HepG2 (cell line): Measurements from ENCODE around the gene NME4. TPM values are rescaled to one million over a fixed set of nuclear protein-coding genes. Genes with fewer than 3 reads are reported as not detected.
A peak's percentile ranks its signal among the peaks of the same experiment; 100 is the strongest.

ENCODE experiments used
- AGO2 ChIP-seq: fragments of 200-400 bp; formaldehyde crosslinking; optimal IDR thresholded peaks from 2 replicates; pipeline ENCODE3; 2017; ENCODE audit warnings: mild to moderate bottlenecking, low read depth, low read length, moderate library complexity
- ARID5B ChIP-seq: IDR thresholded peaks from 2 replicates; pipeline ENCODE4 v1.4.0; 2020; ENCODE audit warnings: mild to moderate bottlenecking, missing genetic modification reagents
- ATF6 ChIP-seq: sonication (generic); formaldehyde crosslinking; conservative IDR thresholded peaks from 2 replicates; pipeline ENCODE4 v1.4.0; 2020; ENCODE audit warnings: missing genetic modification reagents
- GTF2F1 ChIP-seq: fragments of 150-350 bp; IDR thresholded peaks from 2 replicates; pipeline ENCODE4 v1.6.1; 2014; ENCODE audit warnings: low read length
- HMGA1 ChIP-seq: sonication (generic); formaldehyde crosslinking; conservative IDR thresholded peaks from 2 replicates; pipeline ENCODE4 v1.4.0; 2020; ENCODE audit warnings: missing genetic modification reagents
- MYNN ChIP-seq: sonication (generic); formaldehyde crosslinking; IDR thresholded peaks from 2 replicates; pipeline ENCODE4 v1.4.0; 2020; ENCODE audit warnings: mild to moderate bottlenecking, low read depth, missing genetic modification reagents
- RXRB ChIP-seq: IDR thresholded peaks from 2 replicates; pipeline ENCODE4 v1.6.1; 2016; ENCODE audit warnings: borderline replicate concordance, missing genetic modification reagents, missing compliant biosample characterization
- YEATS4 ChIP-seq: sonication (generic); formaldehyde crosslinking; IDR thresholded peaks from 2 replicates; pipeline ENCODE4 v1.4.0; 2020; ENCODE audit warnings: missing genetic modification reagents, borderline replicate concordance
- ZNF142 ChIP-seq: sonication (generic); formaldehyde crosslinking; IDR thresholded peaks from 2 replicates; pipeline ENCODE4 v1.4.0; 2020; ENCODE audit warnings: missing genetic modification reagents
- ZNF335 ChIP-seq: sonication (generic); formaldehyde crosslinking; IDR thresholded peaks from 2 replicates; pipeline ENCODE4 v1.4.0; 2020; ENCODE audit warnings: missing genetic modification reagents
- ZSCAN21 ChIP-seq: sonication (generic); formaldehyde crosslinking; IDR thresholded peaks from 2 replicates; pipeline ENCODE4 v1.8.0; 2022; ENCODE audit warnings: mild to moderate bottlenecking, missing genetic modification reagents, moderate library complexity, borderline replicate concordance
- ZSCAN25 ChIP-seq: sonication (generic); formaldehyde crosslinking; IDR thresholded peaks from 2 replicates; pipeline ENCODE4 v1.8.0; 2022; ENCODE audit warnings: mild to moderate bottlenecking, missing genetic modification reagents
- polyA plus RNA-seq, 8 experiments: library from polyadenylated mRNA; depleted of rRNA in 3 of 8; stranded (reverse) in 7 of 8; unstranded in 1 of 8; fragments of >200 nt; fragmentation: Illumina TruSeq in 4 of 8; extraction: Trizol in 4 of 8; gene quantifications; 2 replicates each; pipeline versions ENCODE4 v1.2.1 to v1.2.3, GENCODE V29; 2011 to 2016; ENCODE audit warnings: low read depth in 4 of 8, missing spikeins in 1 of 8, mixed read lengths in 1 of 8; ENCODE audit not compliant: insufficient read depth in 1 of 8
- total RNA-seq, 5 experiments: library from RNA; depleted of rRNA; stranded (reverse); fragments of >200 nt; fragmentation: Illumina TruSeq; extraction: Trizol; gene quantifications; 2 replicates each; pipeline ENCODE4 v1.2.3, GENCODE V29; 2016; ENCODE audit warnings: low read depth in 1 of 5

Gene NME4
- total and polyA plus RNA-seq, 2 of the 13 experiments (the other 11 are each of a cell fraction or from before 2014, with no cell fraction given): 121 to 263 TPM

GRCh38 chr16:352547-353403 is 44.2 kb upstream of the NME4 start, which contains the start of gene AXIN1 (continued):
- peak; percentile 71; the same call in 1 of the 2 replicates for TF ChIP-seq YEATS4 (CRISPR knock-in tag)
- TF ChIP-seq ATF6 (CRISPR knock-in tag): no peak
- no peak for TF ChIP-seq HMGA1 (CRISPR knock-in tag)
- TF ChIP-seq MYNN (CRISPR knock-in tag): 0 out of 2 replicates have a peak, but pooled peaks have one; percentile 69
- TF ChIP-seq ZNF142 (CRISPR knock-in tag): no peak
- TF ChIP-seq ZNF335 (CRISPR knock-in tag): no peak
- no peak for TF ChIP-seq ZSCAN21 (CRISPR knock-in tag)
- no peak for TF ChIP-seq AGO2
- TF ChIP-seq ZSCAN25 (CRISPR knock-in tag): no peak
- TF ChIP-seq RXRB: no peak
- TF ChIP-seq GTF2F1: no peak
- TF ChIP-seq ARID5B: 0 out of 2 replicates have a peak, but pooled peaks have one; percentile 10
